ENCODE measurements around the gene SBK2. TPM values are rescaled to one million over a fixed set of nuclear protein-coding genes. Genes with fewer than 3 reads are reported as not detected.

The SBK2 gene
- polyA plus RNA-seq, 1 of the 3 experiments (the other 2 are of a cell fraction), result 0.20 TPM

GRCh38 chr19:55481794-55482155, 55.2 kb downstream of the SBK2 start (continued):
- TF ChIP-seq RFX5 (IDR thresholded peaks at IDR 0.05; ENCODE audit: low read length) (no peak), ZBTB33 (IDR thresholded peaks at IDR 0.05; ENCODE audit: borderline replicate concordance, low read depth) (no peak), MAX (IDR thresholded peaks at IDR 0.05; ENCODE audit: low read depth) (no peak), POLR2AphosphoS5 (IDR thresholded peaks at IDR 0.05; ENCODE audit: low read depth, low read length) (no peak), EZH2phosphoT487 (IDR thresholded peaks at IDR 0.05; ENCODE audit: borderline replicate concordance, low read depth) (no peak), SMC3 (IDR thresholded peaks at IDR 0.05; ENCODE audit: low read depth, low read length) (no peak), EP300 (IDR thresholded peaks at IDR 0.05; ENCODE audit: borderline replicate concordance in 1 of 2, low read depth in 1 of 2, low read length in 1 of 2) (no peak), TEAD4 (IDR thresholded peaks at IDR 0.05; ENCODE audit: borderline replicate concordance, insufficient read depth) (no peak), GATA2 (CRISPR knock-in tag; IDR thresholded peaks at IDR 0.05) (no peak), USF1 (IDR thresholded peaks at IDR 0.05; ENCODE audit: borderline replicate concordance, low read depth) (no peak), SIN3A (IDR thresholded peaks at IDR 0.05; ENCODE audit: borderline replicate concordance, low read depth, low read length) (no peak)

GRCh38 chr19:55481148-55481793, 55.7 kb downstream of the SBK2 start:
- Histone ChIP-seq H3K9me3 (no peaks in the 10 kb centered on the region), H3K4me1 (ENCODE audit: control insufficient read depth in 1 of 2, insufficient read depth in 2 of 2, low read depth in 1 of 2, low read length in 1 of 2) (peaks cover 22 to 26% of the 10 kb centered on the region in 2 experiments; a peak in 3 of 4 replicates), H3K79me2 (ENCODE audit: insufficient read depth) (peaks cover 45% of the 10 kb centered on the region), H3K9me2 (no peaks in the 10 kb centered on the region), H3K27ac (ENCODE audit: low read depth in 2 of 2, low read length in 1 of 2) (no peak overlapping the region), H3F3A (replicated peaks; ENCODE audit: insufficient read depth) (peaks cover 12% of the 10 kb centered on the region), H3K36me3 (replicated peaks in 1 of 2; ENCODE audit: control insufficient read depth in 1 of 2, insufficient read depth in 2 of 2, low read length in 1 of 2) (peaks cover 0 to 7% of the 10 kb centered on the region in 2 experiments), H3K27me3 (ENCODE audit: insufficient read depth) (no peaks in the 10 kb centered on the region), H3K9ac (no peak overlapping the region), H3K4me3 (ENCODE audit: low read depth in 2 of 2, low read length in 1 of 2) (no peak overlapping the region), H2AFZ (ENCODE audit: low read depth) (no peak overlapping the region), H3K4me2 (no peak overlapping the region), H4K20me1 (ENCODE audit: insufficient read depth) (no peaks in the 10 kb centered on the region)
- POLR2A ChIA-PET, result no interaction called here
- no peak for DNase-seq
- 97% methylated on average over 23 of the region's 52 CpGs for WGBS (ENCODE audit: low lambda C conversion rate)
- CTCF ChIA-PET, result interaction anchor here (0.9 to 15.1 kb wide), 2 partner anchors 13 to 23 kb away, joined by 3 to 162 read pairs; no protein-coding TSS in a partner anchor
- TF ChIP-seq RFX5 (IDR thresholded peaks at IDR 0.05; ENCODE audit: low read length), result no peak
- TF ChIP-seq CTCF (IDR thresholded peaks at IDR 0.05), result no peak
- no peak for TF ChIP-seq TEAD4 (IDR thresholded peaks at IDR 0.05; ENCODE audit: borderline replicate concordance, insufficient read depth)
- TF ChIP-seq ELF1 (IDR thresholded peaks at IDR 0.05), result no peak
- TF ChIP-seq USF2 (IDR thresholded peaks at IDR 0.05; ENCODE audit: borderline replicate concordance, low read depth, low read length), result no peak
- no peak for TF ChIP-seq SMC3 (IDR thresholded peaks at IDR 0.05; ENCODE audit: low read depth, low read length)
- TF ChIP-seq FOXM1 (IDR thresholded peaks at IDR 0.05; ENCODE audit: low read depth), result no peak
- no peak for TF ChIP-seq TAF1 (IDR thresholded peaks at IDR 0.05; ENCODE audit: borderline replicate concordance, low read depth, low read length)
- no peak for TF ChIP-seq RXRA (IDR thresholded peaks at IDR 0.05; ENCODE audit: borderline replicate concordance, low read depth)
- no peak for TF ChIP-seq REST (IDR thresholded peaks at IDR 0.05; ENCODE audit: low read depth, low read length)
- no peak for TF ChIP-seq NFIC (IDR thresholded peaks at IDR 0.05; ENCODE audit: borderline replicate concordance)
